PC-9 (cell line): ENCODE data around the gene MTMR3. TPM values are rescaled to one million over a fixed set of nuclear protein-coding genes. Genes with fewer than 3 reads are reported as not detected.

Source experiments
- BruUV-seq: library from RNA; stranded (reverse); fragments of 400-500 nt; replicated peaks from 2 replicates; lab custom pipeline; 2021; lab: Mats Ljungman, UMichigan
- CTCF ChIA-PET: fragments of 300-600 bp; sonication (Branson Sonifier 250); formaldehyde crosslinking; loops from one replicate; lab custom pipeline; 2022; ENCODE audit warnings: antibody characterized with exemption; lab: Charles Lee
- POLR2A ChIA-PET: fragments of 300-600 bp; sonication (Branson Sonifier 250); formaldehyde crosslinking; loops from one replicate; lab custom pipeline; 2022; ENCODE audit warnings: antibody characterized with exemption; ENCODE audit not compliant: unreplicated experiment; lab: Charles Lee
- DNase-seq, 2 experiments: peaks; one replicate each; pipeline versions ENCODE4 v3.0.0 to v3.0.0-alpha.2; 2015 to 2022; ENCODE audit warnings: mixed read lengths in 1 of 2
- H2AFZ ChIP-seq: fragments of 200-600 bp; sonication (generic); 2 replicates; pipeline ENCODE4 v1.8.1; 2017; ENCODE audit warnings: antibody characterized with exemption
- H3F3A ChIP-seq: fragments of 200-600 bp; sonication (generic); 2 replicates; pipeline ENCODE4 v1.8.1; 2017; ENCODE audit warnings: antibody characterized with exemption, mild to moderate bottlenecking, low read depth; ENCODE audit not compliant: insufficient read depth
- H3K27ac ChIP-seq: fragments of 200-600 bp; sonication (generic); 2 replicates; pipeline ENCODE4 v1.6.1; 2016; ENCODE audit warnings: mixed run types
- H3K27me3 ChIP-seq: fragments of 200-600 bp; sonication (generic); 2 replicates; pipeline ENCODE4 v1.6.1; 2016; ENCODE audit warnings: low read depth, mixed run types; ENCODE audit not compliant: insufficient read depth
- H3K36me3 ChIP-seq: fragments of 200-600 bp; sonication (generic); 2 replicates; pipeline ENCODE4 v1.6.1; 2016; ENCODE audit warnings: low read depth, mixed run types
- H3K4me1 ChIP-seq: fragments of 200-600 bp; sonication (generic); replicated peaks from 2 replicates; pipeline ENCODE4 v1.6.1; 2016; ENCODE audit warnings: mixed run types; ENCODE audit not compliant: insufficient read depth
- H3K4me2 ChIP-seq: fragments of 200-600 bp; sonication (generic); 2 replicates; pipeline ENCODE4 v1.6.1; 2017; ENCODE audit warnings: mixed run types
- H3K4me3 ChIP-seq: fragments of 200-600 bp; sonication (generic); 2 replicates; pipeline ENCODE4 v1.6.1; 2016; ENCODE audit warnings: mixed run types
- H3K79me2 ChIP-seq: fragments of 200-600 bp; sonication (generic); 2 replicates; pipeline ENCODE4 v1.6.1; 2017; ENCODE audit warnings: low read depth, mixed run types
- H3K9me2 ChIP-seq: fragments of 200-600 bp; sonication (generic); 2 replicates; pipeline ENCODE4 v1.8.1; 2017; ENCODE audit warnings: mild to moderate bottlenecking; ENCODE audit not compliant: insufficient read depth
- H3K9me3 ChIP-seq: fragments of 200-600 bp; sonication (generic); 2 replicates; pipeline ENCODE4 v1.8.1; 2016; ENCODE audit warnings: low read depth; ENCODE audit not compliant: insufficient read depth
- H4K20me1 ChIP-seq: fragments of 200-600 bp; sonication (generic); 2 replicates; pipeline ENCODE4 v1.8.1; 2017; ENCODE audit not compliant: insufficient read depth
- EZH2 ChIP-seq: fragments of 200-600 bp; sonication (generic); IDR thresholded peaks from 2 replicates; pipeline ENCODE4 v1.8.0; 2017; ENCODE audit warnings: antibody characterized with exemption, low read depth
- intact Hi-C: fragments of 100-400 bp; cut with micrococcal nuclease; formaldehyde crosslinking; loops from one replicate; pipeline ENCODE4 v1.10.0; 2022; ENCODE audit not compliant: unreplicated experiment
- total RNA-seq: library from RNA; stranded (reverse); gene quantifications from 2 replicates; pipeline ENCODE4 v1.2.3, GENCODE V29; 2021
- TF ChIP-seq, protein P1 (sequence below): fragments of 200-600 bp; sonication (generic); conservative IDR thresholded peaks from 2 replicates; pipeline ENCODE4 v1.6.1; 2017; ENCODE audit warnings: mixed run types, antibody characterized with exemption, mild to moderate bottlenecking, moderate library complexity

The MTMR3 gene
- total RNA-seq, 1 experiment from 2014 or later, result 28.1 TPM

DNA sequence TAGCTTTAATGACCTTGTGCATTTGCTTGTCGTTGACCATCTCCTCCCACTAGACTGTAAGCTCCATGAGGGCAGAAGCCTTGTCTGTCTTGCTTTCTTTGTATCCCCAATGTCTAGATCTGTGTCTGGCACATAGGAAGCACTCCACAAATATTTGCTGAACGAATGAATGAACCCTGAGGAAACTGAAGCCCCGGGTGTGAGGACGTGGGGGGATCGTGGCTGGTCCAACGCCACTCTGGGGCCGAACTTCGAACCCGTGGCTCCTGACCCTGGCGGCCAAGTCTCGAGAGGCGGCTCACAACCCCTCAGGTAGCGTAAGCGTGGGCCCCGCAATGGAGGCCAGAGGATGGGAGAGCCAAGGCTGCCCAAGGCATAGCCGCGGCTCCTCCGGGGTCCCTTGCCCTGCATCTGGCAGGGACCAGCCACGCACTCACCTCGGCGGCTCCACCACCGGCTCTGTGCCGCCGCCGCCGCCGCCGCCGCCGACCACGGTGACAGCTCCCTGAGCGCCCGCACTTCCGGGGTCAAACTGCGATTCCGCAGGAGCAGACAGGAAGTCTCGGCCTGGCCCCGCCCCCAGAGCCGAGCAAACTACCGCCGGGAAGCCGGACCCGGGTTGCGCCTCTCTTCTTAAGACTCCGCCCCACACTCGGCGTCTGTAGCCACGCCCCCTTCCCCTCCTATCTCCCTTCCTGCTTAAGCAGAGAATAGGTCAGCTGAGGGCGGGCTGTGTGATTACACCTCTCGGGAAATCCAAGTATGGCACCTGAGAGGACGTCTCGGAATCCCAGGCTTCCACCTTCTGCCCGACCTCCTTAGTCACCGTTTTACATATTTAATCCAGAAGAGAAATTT, 45.0 kb upstream of the MTMR3 start, which contains the start of gene ASCC2:
Gene ASCC2 (minus strand): TSS at position 534 of the 858 bp plus-strand sequence. CDS start 5,949 bp downstream, outside the sequence.
- Histone ChIP-seq H2AFZ (peak within 1 kb of the TSS; percentile 96), H3K4me2 (peak within 1 kb of the TSS; percentile 82), H3K27me3 (no peaks in the 10 kb centered on the region), H3K9me3 (no peaks in the 10 kb centered on the region), H3K4me3 (peak within 1 kb of the TSS; percentile 95), H3K4me1 (peaks cover 32% of the 10 kb centered on the region), H3K27ac (peak within 1 kb of the TSS; percentile 67), H3K36me3 (no peaks in the 10 kb centered on the region), H4K20me1 (no peaks in the 10 kb centered on the region), H3F3A (peaks cover 22% of the 10 kb centered on the region), H3K79me2 (peaks cover 27% of the 10 kb centered on the region), H3K9me2 (no peaks in the 10 kb centered on the region)
- no TSS peak for BruUV-seq
- TF ChIP-seq EZH2, result no peak
- TF ChIP-seq, protein P1, sequence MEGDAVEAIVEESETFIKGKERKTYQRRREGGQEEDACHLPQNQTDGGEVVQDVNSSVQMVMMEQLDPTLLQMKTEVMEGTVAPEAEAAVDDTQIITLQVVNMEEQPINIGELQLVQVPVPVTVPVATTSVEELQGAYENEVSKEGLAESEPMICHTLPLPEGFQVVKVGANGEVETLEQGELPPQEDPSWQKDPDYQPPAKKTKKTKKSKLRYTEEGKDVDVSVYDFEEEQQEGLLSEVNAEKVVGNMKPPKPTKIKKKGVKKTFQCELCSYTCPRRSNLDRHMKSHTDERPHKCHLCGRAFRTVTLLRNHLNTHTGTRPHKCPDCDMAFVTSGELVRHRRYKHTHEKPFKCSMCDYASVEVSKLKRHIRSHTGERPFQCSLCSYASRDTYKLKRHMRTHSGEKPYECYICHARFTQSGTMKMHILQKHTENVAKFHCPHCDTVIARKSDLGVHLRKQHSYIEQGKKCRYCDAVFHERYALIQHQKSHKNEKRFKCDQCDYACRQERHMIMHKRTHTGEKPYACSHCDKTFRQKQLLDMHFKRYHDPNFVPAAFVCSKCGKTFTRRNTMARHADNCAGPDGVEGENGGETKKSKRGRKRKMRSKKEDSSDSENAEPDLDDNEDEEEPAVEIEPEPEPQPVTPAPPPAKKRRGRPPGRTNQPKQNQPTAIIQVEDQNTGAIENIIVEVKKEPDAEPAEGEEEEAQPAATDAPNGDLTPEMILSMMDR, result no peak
- CTCF ChIA-PET, result interaction anchor here (0.5 to 0.6 kb wide), 3 partner anchors 26 to 249 kb away, joined by 3 to 5 read pairs (median 3); no protein-coding TSS in a partner anchor
- POLR2A ChIA-PET, result interaction anchor here (0.6 to 0.7 kb wide), 4 partner anchors 70 to 167 kb away, joined by 3 to 24 read pairs (median 4); no protein-coding TSS in a partner anchor
- peak; percentile 95 for DNase-seq
- intact Hi-C loops, result loop anchor here (2.0 to 10.0 kb wide), 2 partner anchors 17 to 47 kb away; partner anchors contain the start of gene MTMR3

DNA sequence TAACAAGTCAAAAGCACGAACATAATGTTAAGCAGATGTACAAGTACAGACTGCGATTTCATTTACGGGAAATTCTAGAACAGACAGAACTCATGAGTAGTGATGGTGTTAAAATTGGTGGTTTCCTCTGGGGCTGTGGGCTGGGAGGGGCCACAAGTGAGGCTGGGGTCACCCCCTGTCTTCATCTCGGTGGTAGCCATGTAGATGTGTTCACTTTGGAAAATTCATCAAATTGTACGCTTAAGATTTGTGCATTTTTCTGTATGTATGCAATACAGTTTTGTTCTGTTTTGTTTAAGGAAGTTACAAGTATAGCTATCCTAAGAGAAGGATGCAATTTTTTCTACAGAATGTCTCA, 44.4 kb upstream of the MTMR3 start:
- TF ChIP-seq, protein P1, result no peak
- TF ChIP-seq EZH2, result no peak
- Histone ChIP-seq H3K79me2 (peaks cover 27% of the 10 kb centered on the region), H3K27ac (peak overlapping the region; percentile 67), H3F3A (peaks cover 28% of the 10 kb centered on the region), H2AFZ (peak overlapping the region; percentile 90), H3K9me3 (no peaks in the 10 kb centered on the region), H3K4me2 (peak overlapping the region; percentile 82), H3K27me3 (no peaks in the 10 kb centered on the region), H3K9me2 (no peaks in the 10 kb centered on the region), H3K36me3 (no peaks in the 10 kb centered on the region), H3K4me3 (peak overlapping the region; percentile 95), H3K4me1 (peaks cover 38% of the 10 kb centered on the region), H4K20me1 (no peaks in the 10 kb centered on the region)
- CTCF ChIA-PET, result interaction anchor here (0.5 kb wide), 1 partner anchor 26 kb away, joined by 3 read pairs; no protein-coding TSS in a partner anchor
- POLR2A ChIA-PET, result no interaction called here
- BruUV-seq, result TSS peak; percentile 68
- no peak for DNase-seq
- intact Hi-C loops, result loop anchor here (2.0 to 10.0 kb wide), 2 partner anchors 18 to 46 kb away; partner anchors contain the start of gene MTMR3

DNA sequence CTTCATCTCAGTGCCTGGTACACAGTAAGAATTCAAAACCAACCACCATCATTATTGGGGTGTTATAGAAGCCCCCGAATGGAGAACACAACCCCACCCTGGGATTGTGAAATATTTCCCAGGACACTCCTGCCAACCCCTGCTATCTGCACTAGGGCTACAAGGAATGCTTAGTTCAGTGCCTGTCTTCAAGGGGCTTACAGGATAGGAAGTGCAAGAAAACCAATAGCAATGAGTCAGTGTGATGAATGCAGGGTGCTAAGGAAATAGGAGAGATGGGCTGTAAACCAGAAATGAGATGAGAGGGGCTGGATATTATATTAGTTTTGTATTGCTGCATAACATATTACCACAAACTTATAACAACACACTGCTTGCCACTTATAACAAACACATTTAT, 43.9 kb upstream of the MTMR3 start:
- H3K36me3 ChIP-seq, result no peaks in the 10 kb centered on the region
- H3K4me1 ChIP-seq, result peaks cover 41% of the 10 kb centered on the region
- H3K9me2 ChIP-seq, result no peaks in the 10 kb centered on the region
- H4K20me1 ChIP-seq, result no peaks in the 10 kb centered on the region
- H3K79me2 ChIP-seq, result peaks cover 27% of the 10 kb centered on the region
- ChIA-PET CTCF (no interaction called here), POLR2A (no interaction called here)
- peak overlapping the region; percentile 82 for H3K4me2 ChIP-seq
- no peak overlapping the region for H3K27ac ChIP-seq
- H2AFZ ChIP-seq, result peak overlapping the region; percentile 90
- no peaks in the 10 kb centered on the region for H3K9me3 ChIP-seq
- peaks cover 33% of the 10 kb centered on the region for H3F3A ChIP-seq
- peak overlapping the region; percentile 95; the same call in 1 of the 2 replicates for H3K4me3 ChIP-seq
- TF ChIP-seq, protein P1, result no peak
- TF ChIP-seq EZH2, result no peak
- intact Hi-C loops, result loop anchor here (2.0 to 10.0 kb wide), 2 partner anchors 18 to 46 kb away; partner anchors contain the start of gene MTMR3
- no TSS peak for BruUV-seq
- DNase-seq, result no peak
- H3K27me3 ChIP-seq, result no peaks in the 10 kb centered on the region
